ENCODE data around the gene RBBP8. TPM values are rescaled to one million over a fixed set of nuclear protein-coding genes. Genes with fewer than 3 reads are reported as not detected.

Gene RBBP8
- total and polyA plus RNA-seq, 2 donors (not counting 3 experiments of a cell fraction or from before 2014, with no cell fraction given) = 3.0 to 13.5 TPM

GRCh38 chr18:23054553-23054952 is 121.4 kb downstream of the RBBP8 start:
- Histone ChIP-seq H3K79me2 (ENCODE audit: control insufficient read depth, insufficient read depth, low read length) (no peaks in the 10 kb centered on the region), H3K4me1 (ENCODE audit: control insufficient read depth, extremely low read depth, insufficient read depth, low read length) (no peaks in the 10 kb centered on the region), H3K27ac (ENCODE audit: insufficient read depth, low read depth, low read length) (no peak overlapping the region), H3K9ac (replicated peaks; ENCODE audit: extremely low read depth, insufficient read depth, low read length) (no peak overlapping the region), H3K9me3 (replicated peaks; ENCODE audit: control insufficient read depth, insufficient read depth, low read length) (no peaks in the 10 kb centered on the region), H3K4me2 (ENCODE audit: insufficient read depth, low read length) (no peak overlapping the region), H3K27me3 (ENCODE audit: control insufficient read depth in 2 of 2, insufficient read depth in 2 of 2, low read length in 2 of 2) (peaks cover 31% of the 10 kb centered on the region in 2 experiments), H2AFZ (ENCODE audit: low read depth, low read length) (no peak overlapping the region), H3K9me1 (replicated peaks; ENCODE audit: control insufficient read depth, extremely low read depth, insufficient read depth, low read length) (no peaks in the 10 kb centered on the region), H4K20me1 (replicated peaks; ENCODE audit: control insufficient read depth, extremely low read depth, insufficient read depth, low read length) (no peaks in the 10 kb centered on the region), H3K36me3 (ENCODE audit: control insufficient read depth in 2 of 2, extremely low read depth in 1 of 2, insufficient read depth in 2 of 2, low read length in 2 of 2) (no peaks in the 10 kb centered on the region), H3K4me3 (replicated peaks in 1 of 3; ENCODE audit: insufficient read depth in 1 of 3, low read depth in 1 of 3, low read length in 3 of 3) (no peak overlapping the region)
- CTCF ChIA-PET = interaction anchor here (1.0 to 1.1 kb wide), 2 partner anchors 13 to 23 kb away, joined by 4 read pairs; no protein-coding TSS in a partner anchor
- TF ChIP-seq POLR2A (IDR thresholded peaks at IDR 0.05; ENCODE audit: low read depth, low read length) = no peak
- no peak for TF ChIP-seq POLR2AphosphoS5 (IDR thresholded peaks at IDR 0.05; ENCODE audit: insufficient read depth, low read depth, low read length)
- TF ChIP-seq GATA2 (IDR thresholded peaks at IDR 0.05; ENCODE audit: insufficient read depth, insufficient read length, low read depth, low read length) = no peak
- TF ChIP-seq CTCF (IDR thresholded peaks at IDR 0.05; ENCODE audit: extremely low read depth in 1 of 2, insufficient read depth in 1 of 2, low read depth in 1 of 2, low read length in 2 of 2) = no peak
- no peak for TF ChIP-seq JUN (IDR thresholded peaks at IDR 0.05; ENCODE audit: borderline replicate concordance, insufficient read depth, insufficient read length, low read depth)
- no peak for TF ChIP-seq EZH2 (IDR thresholded peaks at IDR 0.05; ENCODE audit: borderline replicate concordance, low read depth, low read length, severe bottlenecking)
- no peak for TF ChIP-seq FOS (IDR thresholded peaks at IDR 0.05; ENCODE audit: borderline replicate concordance, insufficient read depth, low read length)
- no peak for TF ChIP-seq MAX (IDR thresholded peaks at IDR 0.05; ENCODE audit: insufficient read depth, insufficient read length)
- no peak for TF ChIP-seq MYC (IDR thresholded peaks at IDR 0.05; ENCODE audit: low read depth, low read length)
- dilution Hi-C loops (cut with MboI; ENCODE audit: extremely low pct_ligation_motif_present, low sequenced_read_pairs) (no loop called here), intact Hi-C loops (cut with micrococcal nuclease) (no loop called here)
- FAIRE-seq (no peak), DNase-seq (ENCODE audit: low read depth, low spot score) (no peak)
- no TSS peak for BruUV-seq (replicated peaks)
- POLR2A ChIA-PET = no interaction called here
